ENCODE measurements around the gene PRSS56. TPM values are rescaled to one million over a fixed set of nuclear protein-coding genes. Genes with fewer than 3 reads are reported as not detected.
A peak's percentile ranks its signal among the peaks of the same experiment; 100 is the strongest.

The PRSS56 gene
- polyA plus RNA-seq, 1 donor from 2014 or later, result 0.16 TPM

DNA sequence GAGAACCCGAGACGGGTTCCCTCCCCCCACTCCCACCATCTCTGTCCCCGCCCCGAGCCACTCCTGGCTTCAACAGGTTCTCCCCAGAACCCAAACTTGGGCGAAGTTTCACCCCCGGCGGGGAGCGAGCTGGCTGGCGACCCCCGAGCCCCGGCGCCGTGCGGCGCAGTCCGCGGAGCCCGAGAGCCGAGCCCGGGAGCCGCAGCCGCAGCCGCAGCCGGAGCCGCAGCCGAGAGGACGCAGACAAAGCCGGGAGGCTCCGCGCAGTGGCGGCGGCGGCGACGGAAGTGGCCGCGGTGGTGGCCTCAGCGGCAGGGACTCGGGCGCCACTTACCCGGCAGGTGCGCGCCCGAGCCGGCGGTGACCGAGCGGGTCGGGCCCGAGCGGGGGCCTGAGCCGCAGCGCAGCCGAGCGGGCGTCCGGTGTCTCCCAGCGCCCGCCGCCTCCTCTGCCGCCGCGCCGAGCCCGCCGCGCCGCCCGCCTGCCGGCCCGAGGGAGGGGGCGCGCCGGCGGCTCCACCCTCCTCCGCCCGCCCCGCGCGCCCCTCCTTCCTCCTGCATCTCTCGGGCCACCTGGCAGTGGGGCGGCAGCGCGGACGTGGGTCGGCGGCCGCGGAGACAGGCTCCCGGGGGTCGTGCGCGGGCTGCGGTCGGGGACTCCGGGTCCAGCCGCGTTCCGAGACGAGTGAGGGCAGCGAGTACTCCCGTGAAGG lies 32.6 kb upstream of the PRSS56 start, which contains the start of gene ECEL1:
ECEL1 (minus strand) TSS at position 450 of the 712 bp plus-strand sequence. CDS start 1,181 bp downstream, outside the sequence.
- Histone ChIP-seq H3K36me3 (ENCODE audit: insufficient read depth, low read length) (no peaks in the 10 kb centered on the region), H3K27me3 (ENCODE audit: insufficient read depth, low read depth, low read length) (peaks cover 45% of the 10 kb centered on the region), H3K4me2 (ENCODE audit: low read length) (peak within 1 kb of the TSS; percentile 39), H3K9ac (ENCODE audit: low read length) (peak within 1 kb of the TSS; percentile 62), H3K9me3 (ENCODE audit: low read length) (no peaks in the 10 kb centered on the region), H3K27ac (ENCODE audit: low read length) (peak within 1 kb of the TSS; percentile 39), H3K4me3 (ENCODE audit: low read length) (peak within 1 kb of the TSS; percentile 67), H3K9me2 (ENCODE audit: insufficient read depth, low read length) (no peaks in the 10 kb centered on the region), H2AFZ (ENCODE audit: low read depth, low read length) (no peak within 1 kb of the TSS), H3K79me2 (replicated peaks; ENCODE audit: insufficient read depth, low read length) (no peaks in the 10 kb centered on the region), H3F3A (ENCODE audit: insufficient read depth, low read length, poor library complexity, severe bottlenecking) (no peaks in the 10 kb centered on the region), H4K20me1 (ENCODE audit: insufficient read depth) (no peaks in the 10 kb centered on the region)
- TF ChIP-seq POLR2AphosphoS5 (IDR thresholded peaks at IDR 0.05), result peak; percentile 19
- peak; percentile 9 for TF ChIP-seq MXI1 (conservative IDR thresholded peaks at IDR 0.05; ENCODE audit: poor library complexity, severe bottlenecking)
- TF ChIP-seq SMC3 (conservative IDR thresholded peaks at IDR 0.05; ENCODE audit: poor library complexity), result peak; percentile 16
- no peak for TF ChIP-seq RAD21 (conservative IDR thresholded peaks at IDR 0.05)

DNA sequence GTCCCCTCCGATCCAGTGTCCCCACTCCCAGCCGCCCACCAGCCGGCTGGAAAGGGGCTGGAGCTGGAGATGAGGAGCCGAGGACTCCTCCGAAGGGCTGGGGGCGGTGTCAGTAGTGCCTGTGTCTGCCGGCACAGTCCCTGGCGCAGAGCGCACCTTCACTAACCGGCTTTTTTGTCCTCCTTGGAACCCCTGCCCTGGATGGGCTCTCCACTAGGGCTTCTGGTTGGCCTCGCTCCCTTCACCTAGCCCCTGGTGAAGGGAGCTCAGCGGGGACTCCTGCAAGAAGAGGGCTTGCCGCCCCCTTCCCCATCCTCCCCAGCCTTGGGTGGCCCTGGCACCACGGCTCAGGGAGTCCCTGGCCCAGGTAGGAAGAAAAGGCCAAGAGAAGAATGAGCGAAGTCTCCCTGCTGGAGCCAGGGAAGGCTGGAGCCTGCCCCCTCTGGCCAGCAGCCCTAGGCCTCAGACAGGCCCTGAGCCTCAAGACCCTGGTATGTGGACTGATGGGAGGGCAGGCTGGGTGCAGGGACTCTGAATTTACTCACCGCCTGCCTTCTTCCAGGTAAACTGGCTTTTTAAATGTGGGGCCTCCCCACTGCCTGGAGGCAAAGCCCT lies 32.0 kb upstream of the PRSS56 start:
- H2AFZ ChIP-seq (ENCODE audit: low read depth, low read length), result no peak overlapping the region
- TF ChIP-seq SMC3 (conservative IDR thresholded peaks at IDR 0.05; ENCODE audit: poor library complexity) (no peak), MXI1 (conservative IDR thresholded peaks at IDR 0.05; ENCODE audit: poor library complexity, severe bottlenecking) (no peak), EZH2 (IDR thresholded peaks at IDR 0.05; ENCODE audit: borderline replicate concordance, insufficient read depth, low read length, poor library complexity, severe bottlenecking) (no peak), POLR2AphosphoS5 (IDR thresholded peaks at IDR 0.05) (no peak), RAD21 (conservative IDR thresholded peaks at IDR 0.05) (no peak), TAF1 (IDR thresholded peaks at IDR 0.05; ENCODE audit: low read depth) (no peak), EP300 (conservative IDR thresholded peaks at IDR 0.05; ENCODE audit: poor library complexity, severe bottlenecking) (no peak)
- TF ChIP-seq, protein P1, sequence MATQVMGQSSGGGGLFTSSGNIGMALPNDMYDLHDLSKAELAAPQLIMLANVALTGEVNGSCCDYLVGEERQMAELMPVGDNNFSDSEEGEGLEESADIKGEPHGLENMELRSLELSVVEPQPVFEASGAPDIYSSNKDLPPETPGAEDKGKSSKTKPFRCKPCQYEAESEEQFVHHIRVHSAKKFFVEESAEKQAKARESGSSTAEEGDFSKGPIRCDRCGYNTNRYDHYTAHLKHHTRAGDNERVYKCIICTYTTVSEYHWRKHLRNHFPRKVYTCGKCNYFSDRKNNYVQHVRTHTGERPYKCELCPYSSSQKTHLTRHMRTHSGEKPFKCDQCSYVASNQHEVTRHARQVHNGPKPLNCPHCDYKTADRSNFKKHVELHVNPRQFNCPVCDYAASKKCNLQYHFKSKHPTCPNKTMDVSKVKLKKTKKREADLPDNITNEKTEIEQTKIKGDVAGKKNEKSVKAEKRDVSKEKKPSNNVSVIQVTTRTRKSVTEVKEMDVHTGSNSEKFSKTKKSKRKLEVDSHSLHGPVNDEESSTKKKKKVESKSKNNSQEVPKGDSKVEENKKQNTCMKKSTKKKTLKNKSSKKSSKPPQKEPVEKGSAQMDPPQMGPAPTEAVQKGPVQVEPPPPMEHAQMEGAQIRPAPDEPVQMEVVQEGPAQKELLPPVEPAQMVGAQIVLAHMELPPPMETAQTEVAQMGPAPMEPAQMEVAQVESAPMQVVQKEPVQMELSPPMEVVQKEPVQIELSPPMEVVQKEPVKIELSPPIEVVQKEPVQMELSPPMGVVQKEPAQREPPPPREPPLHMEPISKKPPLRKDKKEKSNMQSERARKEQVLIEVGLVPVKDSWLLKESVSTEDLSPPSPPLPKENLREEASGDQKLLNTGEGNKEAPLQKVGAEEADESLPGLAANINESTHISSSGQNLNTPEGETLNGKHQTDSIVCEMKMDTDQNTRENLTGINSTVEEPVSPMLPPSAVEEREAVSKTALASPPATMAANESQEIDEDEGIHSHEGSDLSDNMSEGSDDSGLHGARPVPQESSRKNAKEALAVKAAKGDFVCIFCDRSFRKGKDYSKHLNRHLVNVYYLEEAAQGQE (IDR thresholded peaks at IDR 0.05; ENCODE audit: borderline replicate concordance), result no peak
- TF ChIP-seq, protein P2, sequence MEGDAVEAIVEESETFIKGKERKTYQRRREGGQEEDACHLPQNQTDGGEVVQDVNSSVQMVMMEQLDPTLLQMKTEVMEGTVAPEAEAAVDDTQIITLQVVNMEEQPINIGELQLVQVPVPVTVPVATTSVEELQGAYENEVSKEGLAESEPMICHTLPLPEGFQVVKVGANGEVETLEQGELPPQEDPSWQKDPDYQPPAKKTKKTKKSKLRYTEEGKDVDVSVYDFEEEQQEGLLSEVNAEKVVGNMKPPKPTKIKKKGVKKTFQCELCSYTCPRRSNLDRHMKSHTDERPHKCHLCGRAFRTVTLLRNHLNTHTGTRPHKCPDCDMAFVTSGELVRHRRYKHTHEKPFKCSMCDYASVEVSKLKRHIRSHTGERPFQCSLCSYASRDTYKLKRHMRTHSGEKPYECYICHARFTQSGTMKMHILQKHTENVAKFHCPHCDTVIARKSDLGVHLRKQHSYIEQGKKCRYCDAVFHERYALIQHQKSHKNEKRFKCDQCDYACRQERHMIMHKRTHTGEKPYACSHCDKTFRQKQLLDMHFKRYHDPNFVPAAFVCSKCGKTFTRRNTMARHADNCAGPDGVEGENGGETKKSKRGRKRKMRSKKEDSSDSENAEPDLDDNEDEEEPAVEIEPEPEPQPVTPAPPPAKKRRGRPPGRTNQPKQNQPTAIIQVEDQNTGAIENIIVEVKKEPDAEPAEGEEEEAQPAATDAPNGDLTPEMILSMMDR (IDR thresholded peaks at IDR 0.05; ENCODE audit: poor library complexity, severe bottlenecking), result no peak
- peaks cover 45% of the 10 kb centered on the region for H3K27me3 ChIP-seq (ENCODE audit: insufficient read depth, low read depth, low read length)
- H3K4me3 ChIP-seq (ENCODE audit: low read length), result peak overlapping the region; percentile 60
- no peaks in the 10 kb centered on the region for H3K36me3 ChIP-seq (ENCODE audit: insufficient read depth, low read length)
- no peaks in the 10 kb centered on the region for H3K9me3 ChIP-seq (ENCODE audit: low read length)
- H3K27ac ChIP-seq (ENCODE audit: low read length), result peak overlapping the region; percentile 39
- peak overlapping the region; percentile 56 for H3K9ac ChIP-seq (ENCODE audit: low read length)
- H3K9me2 ChIP-seq (ENCODE audit: insufficient read depth, low read length), result no peaks in the 10 kb centered on the region
- no peaks in the 10 kb centered on the region for H3F3A ChIP-seq (ENCODE audit: insufficient read depth, low read length, poor library complexity, severe bottlenecking)
- no peaks in the 10 kb centered on the region for H4K20me1 ChIP-seq (ENCODE audit: insufficient read depth)
- no peaks in the 10 kb centered on the region for H3K79me2 ChIP-seq (replicated peaks; ENCODE audit: insufficient read depth, low read length)
- H3K4me2 ChIP-seq (ENCODE audit: low read length), result peak overlapping the region; percentile 39
